Anterior cingulate cortex (tissue), 58 donors: ENCODE results near the gene WDFY3.

Experiments used
- DNase-seq, 58 donors: peaks; one replicate each; lab custom pipeline; 2025; lab: John Stamatoyannopoulos, UW

Gene WDFY3

GRCh38 chr4:84952004-84952403 is 14.5 kb downstream of the WDFY3 start:
- DNase-seq = no peak

- DNase-seq = no peak
Observed at GRCh38 chr4:84948056-84948455, 18.4 kb downstream of the WDFY3 start.

- no peak for DNase-seq
Observed at GRCh38 chr4:84944947-84945346, 21.5 kb downstream of the WDFY3 start.

- DNase-seq = no peak
Observed at GRCh38 chr4:84940960-84941359, 25.5 kb downstream of the WDFY3 start.

GRCh38 chr4:84939113-84939512 is 27.4 kb downstream of the WDFY3 start:
- no peak for DNase-seq

- no peak for DNase-seq
Observed at GRCh38 chr4:84938316-84938715, 28.2 kb downstream of the WDFY3 start.

GRCh38 chr4:84937381-84937977 is 29.0 kb downstream of the WDFY3 start:
- no peak for DNase-seq

GRCh38 chr4:84936123-84936522 is 30.4 kb downstream of the WDFY3 start:
- DNase-seq = no peak

GRCh38 chr4:84932462-84932861 is 34.0 kb downstream of the WDFY3 start:
- DNase-seq = no peak

- no peak for DNase-seq
Observed at GRCh38 chr4:84931961-84932360, 34.5 kb downstream of the WDFY3 start.

- DNase-seq = no peak
Observed at GRCh38 chr4:84931274-84931673, 35.2 kb downstream of the WDFY3 start.

GRCh38 chr4:84928089-84928488 is 38.4 kb downstream of the WDFY3 start:
- no peak for DNase-seq

GRCh38 chr4:84927428-84927827 is 39.1 kb downstream of the WDFY3 start:
- no peak for DNase-seq

- no peak for DNase-seq
Observed at GRCh38 chr4:84925558-84925957, 40.9 kb downstream of the WDFY3 start.

GRCh38 chr4:84924434-84924833 is 42.1 kb downstream of the WDFY3 start:
- no peak for DNase-seq

GRCh38 chr4:84920617-84921016 is 45.9 kb downstream of the WDFY3 start:
- DNase-seq = no peak

- no peak for DNase-seq
Observed at GRCh38 chr4:84917869-84918600, 48.5 kb downstream of the WDFY3 start.

- peak in 19 of 58 donors; percentile 1 to 57 (median 10) for DNase-seq
Observed at GRCh38 chr4:84917086-84917821, 49.2 kb downstream of the WDFY3 start.

GRCh38 chr4:84916227-84916626 is 50.3 kb downstream of the WDFY3 start:
- DNase-seq = no peak

GRCh38 chr4:84915396-84915780 is 51.1 kb downstream of the WDFY3 start:
- DNase-seq = peak in 1 of 58 donors; percentile 43

GRCh38 chr4:84914686-84915395 is 51.6 kb downstream of the WDFY3 start:
- no peak for DNase-seq
